Nephron (organoid): Measurements from ENCODE around the gene TCERG1L.

Experiments used
- H3K27ac Mint-ChIP-seq, 3 experiments: 2 replicates each; pipeline ENCODE4 v1.8.0; 2020; ENCODE audit warnings: mixed read lengths in 3 of 3, mild to moderate bottlenecking in 2 of 3, moderate library complexity in 1 of 3
- H3K27me3 Mint-ChIP-seq: 2 replicates; pipeline ENCODE4 v1.8.0; 2021; ENCODE audit warnings: low read depth, mild to moderate bottlenecking, moderate library complexity, mixed read lengths
- H3K36me3 Mint-ChIP-seq: 2 replicates; pipeline ENCODE4 v1.8.0; 2020; ENCODE audit warnings: low read depth, mixed read lengths
- H3K4me1 Mint-ChIP-seq: 2 replicates; pipeline ENCODE4 v1.8.0; 2020; ENCODE audit warnings: mixed read lengths
- H3K4me3 Mint-ChIP-seq, 3 experiments: 2 replicates each; pipeline ENCODE4 v1.8.0; 2020; ENCODE audit warnings: mild to moderate bottlenecking in 3 of 3, mixed read lengths in 3 of 3, moderate library complexity in 2 of 3
- H3K9me3 Mint-ChIP-seq: 2 replicates; pipeline ENCODE4 v1.8.0; 2020; ENCODE audit warnings: mixed read lengths
- CTCF ChIP-seq, 3 experiments: fragments of 200-600 bp; sonication (generic); IDR thresholded peaks; one replicate each; pipeline ENCODE4 v1.5.0; 2021; ENCODE audit warnings: antibody characterized with exemption in 3 of 3; ENCODE audit not compliant: unreplicated experiment in 3 of 3

Gene TCERG1L

GRCh38 chr10:131204406-131205152 is 106.9 kb downstream of the TCERG1L start:
- Mint-ChIP-seq H3K4me3 (no peak overlapping the region), H3K9me3 (no peaks in the 10 kb centered on the region), H3K27ac (no peak overlapping the region), H3K27me3 (peaks cover 24% of the 10 kb centered on the region), H3K36me3 (no peaks in the 10 kb centered on the region), H3K4me1 (no peaks in the 10 kb centered on the region)
- TF ChIP-seq CTCF (IDR thresholded peaks at IDR 0.05; ENCODE audit: unreplicated experiment in 3 of 3) = no peak

DNA sequence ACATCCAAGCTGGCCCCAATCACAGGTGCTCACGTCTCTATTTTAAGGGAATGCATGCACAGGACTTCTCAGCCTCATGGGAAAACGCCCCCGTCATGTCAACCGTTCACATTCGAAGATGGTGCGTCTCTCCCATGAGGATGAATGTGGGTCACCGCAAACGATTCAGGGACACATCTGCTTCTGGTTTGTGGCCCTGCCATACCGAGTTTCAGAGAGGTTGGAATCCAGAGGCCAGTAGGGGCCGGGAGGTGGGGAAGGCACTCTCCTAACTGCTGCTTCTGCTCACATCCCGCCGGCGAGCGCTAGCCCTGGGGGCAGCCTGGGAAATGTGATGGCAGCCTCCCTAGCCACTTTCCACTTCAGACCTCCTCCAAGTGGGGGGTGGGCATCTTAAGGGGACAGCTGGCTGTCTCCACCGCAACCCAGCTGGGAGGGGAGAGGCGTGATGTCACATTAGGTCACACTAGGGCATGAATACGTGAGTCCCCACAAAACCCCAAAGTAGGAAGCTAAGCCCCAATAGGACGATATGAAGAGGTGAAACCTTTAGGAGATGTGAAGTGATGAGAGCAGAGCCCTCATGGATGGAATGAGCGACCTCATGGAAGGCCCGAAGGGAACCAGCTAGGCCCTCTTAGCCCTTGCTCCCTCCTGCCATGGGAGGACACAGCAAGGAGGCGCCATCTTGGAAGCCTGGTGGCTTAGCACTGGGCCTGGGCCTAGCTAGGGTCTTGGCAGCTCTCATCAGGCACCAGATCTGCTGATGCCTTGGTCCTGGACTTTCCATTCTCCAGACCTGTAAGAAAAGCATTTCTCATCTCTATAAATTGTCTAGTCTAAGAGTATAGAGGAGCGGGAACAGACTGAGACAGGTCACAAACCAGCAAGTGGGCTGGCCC is 107.8 kb downstream of the TCERG1L start:
- Mint-ChIP-seq H3K27me3 (peaks cover 27% of the 10 kb centered on the region), H3K4me3 (no peak overlapping the region), H3K9me3 (no peaks in the 10 kb centered on the region), H3K27ac (no peak overlapping the region), H3K4me1 (no peaks in the 10 kb centered on the region), H3K36me3 (no peaks in the 10 kb centered on the region)
- no peak for TF ChIP-seq CTCF (IDR thresholded peaks at IDR 0.05; ENCODE audit: unreplicated experiment in 3 of 3)

DNA sequence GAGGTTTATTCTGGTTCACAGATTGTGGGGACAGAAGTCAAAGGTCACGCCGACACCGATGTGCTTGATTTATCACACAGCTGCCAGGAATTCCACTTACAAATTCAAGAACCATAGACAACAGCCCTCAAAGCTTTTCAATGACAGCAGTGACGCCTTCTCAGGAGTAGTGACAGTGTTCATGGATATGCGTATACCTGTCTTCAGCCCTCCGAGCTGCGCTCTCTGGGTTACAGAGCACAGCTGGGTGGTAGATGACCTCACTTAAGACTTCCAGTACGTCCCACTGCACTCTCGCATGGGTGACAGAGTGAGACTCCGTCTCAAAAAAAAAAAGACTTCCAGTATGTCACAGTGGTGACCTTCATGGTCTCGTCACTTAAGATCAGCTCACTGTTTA is 108.5 kb downstream of the TCERG1L start:
- peaks cover 32% of the 10 kb centered on the region for H3K27me3 Mint-ChIP-seq
- no peak overlapping the region for H3K27ac Mint-ChIP-seq
- no peaks in the 10 kb centered on the region for H3K4me1 Mint-ChIP-seq
- no peak overlapping the region for H3K4me3 Mint-ChIP-seq
- no peaks in the 10 kb centered on the region for H3K36me3 Mint-ChIP-seq
- no peak for TF ChIP-seq CTCF (IDR thresholded peaks at IDR 0.05; ENCODE audit: unreplicated experiment in 3 of 3)
- H3K9me3 Mint-ChIP-seq = no peaks in the 10 kb centered on the region

- no peak for TF ChIP-seq CTCF (IDR thresholded peaks at IDR 0.05; ENCODE audit: unreplicated experiment in 3 of 3)
- H3K4me3 Mint-ChIP-seq = no peak overlapping the region
- H3K4me1 Mint-ChIP-seq = no peaks in the 10 kb centered on the region
- no peaks in the 10 kb centered on the region for H3K9me3 Mint-ChIP-seq
- no peak overlapping the region for H3K27ac Mint-ChIP-seq
- H3K27me3 Mint-ChIP-seq = peaks cover 36% of the 10 kb centered on the region
- no peaks in the 10 kb centered on the region for H3K36me3 Mint-ChIP-seq
These were observed 109.6 kb downstream of the TCERG1L start for GRCh38 chr10:131201741-131202515.

GRCh38 chr10:131200856-131201470 is 110.6 kb downstream of the TCERG1L start:
- peaks cover 36% of the 10 kb centered on the region for H3K27me3 Mint-ChIP-seq
- no peak overlapping the region for H3K4me3 Mint-ChIP-seq
- no peaks in the 10 kb centered on the region for H3K9me3 Mint-ChIP-seq
- H3K27ac Mint-ChIP-seq = no peak overlapping the region
- no peaks in the 10 kb centered on the region for H3K4me1 Mint-ChIP-seq
- H3K36me3 Mint-ChIP-seq = no peaks in the 10 kb centered on the region
- TF ChIP-seq CTCF (IDR thresholded peaks at IDR 0.05; ENCODE audit: unreplicated experiment in 3 of 3) = no peak
